ENCODE measurements around the gene UBA6. TPM values are rescaled to one million over a fixed set of nuclear protein-coding genes. Genes with fewer than 3 reads are reported as not detected.
"Not testable (repeated sequence)": the region's sequence is repeated elsewhere in the genome, so short reads cannot be mapped to it uniquely, and the experiment has no call there.

Gene UBA6
- total and polyA plus RNA-seq, 2 experiments from 2014 or later: 38.8 to 61.9 TPM

DNA sequence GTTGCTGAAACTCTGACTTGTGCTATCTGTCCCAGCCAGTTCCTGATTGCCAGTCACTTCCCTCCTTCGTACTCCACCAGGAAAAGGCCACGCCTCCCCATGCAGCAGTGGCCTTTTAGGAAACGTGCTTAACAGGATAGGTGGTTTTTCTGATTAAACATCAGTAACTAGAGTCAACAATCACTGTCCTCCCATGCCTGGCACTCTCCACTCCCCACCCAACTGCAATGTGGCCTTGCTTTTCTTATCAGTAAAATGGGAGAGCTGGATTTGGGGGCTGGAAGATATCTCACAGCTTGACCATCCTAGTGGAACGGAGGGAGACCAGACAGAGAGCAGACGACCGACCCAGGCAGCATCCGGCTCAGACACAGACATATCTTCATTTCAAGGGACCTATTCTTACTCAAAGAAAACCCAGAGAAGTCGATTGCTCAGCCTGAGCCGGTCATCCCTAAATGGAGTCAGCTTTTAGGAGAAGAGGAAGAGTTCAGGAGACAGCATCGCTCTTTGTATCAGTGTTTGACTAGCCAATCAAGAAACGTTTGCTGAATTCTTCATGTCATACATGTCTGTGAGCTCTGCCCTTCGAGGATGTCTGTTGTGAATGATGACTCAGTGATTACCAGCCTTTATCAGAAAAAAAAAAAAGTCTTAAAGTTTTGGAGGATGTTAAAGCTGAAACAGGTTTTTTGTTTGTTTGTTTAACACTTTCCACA, 12.7 kb upstream of the UBA6 start:
- peak; percentile 69 for DNase-seq
- Histone ChIP-seq H3K9me2 (ENCODE audit: insufficient read depth) (no peaks in the 10 kb centered on the region), H3K4me2 (ENCODE audit: unreplicated experiment) (peak overlapping the region; percentile 13), H3F3A (ENCODE audit: insufficient read depth) (0 out of 2 replicates have a peak, but pooled peaks cover 13% of the 10 kb centered on the region), H3K36me3 (ENCODE audit: low read depth) (no peaks in the 10 kb centered on the region), H3K79me2 (ENCODE audit: insufficient read depth) (peaks cover 30% of the 10 kb centered on the region), H4K20me1 (ENCODE audit: insufficient read depth) (no peaks in the 10 kb centered on the region), H3K4me1 (ENCODE audit: insufficient read depth) (peaks cover 13% of the 10 kb centered on the region), H3K9me3 (ENCODE audit: low read depth) (no peaks in the 10 kb centered on the region), H3K9ac (no peak overlapping the region), H3K4me3 (no peak overlapping the region), H2AFZ (peak overlapping the region; percentile 27; the same call in 1 of the 2 replicates), H3K27ac (peak overlapping the region; percentile 36), H3K27me3 (replicated peaks; ENCODE audit: insufficient read depth) (no peaks in the 10 kb centered on the region)
- WGBS, 2 experiments (ENCODE audit: low coverage in 1 of 2, low lambda C conversion rate in 2 of 2, missing lambda C conversion rate in 2 of 2): 61 to 68% methylated on average over 12 of the region's 12 CpGs
- in situ Hi-C loops (cut with MboI): no loop called here
- TF ChIP-seq EZH2phosphoT487 (IDR thresholded peaks at IDR 0.05; ENCODE audit: insufficient read depth, low read depth) (no peak), EZH2 (IDR thresholded peaks at IDR 0.05; ENCODE audit: insufficient read depth, poor library complexity, severe bottlenecking) (no peak)

- Histone ChIP-seq H3K9ac (no peak overlapping the region), H3K4me1 (ENCODE audit: insufficient read depth) (peaks cover 13% of the 10 kb centered on the region), H3F3A (ENCODE audit: insufficient read depth) (0 out of 2 replicates have a peak, but pooled peaks cover 13% of the 10 kb centered on the region), H3K36me3 (ENCODE audit: low read depth) (no peaks in the 10 kb centered on the region), H3K79me2 (ENCODE audit: insufficient read depth) (peaks cover 38% of the 10 kb centered on the region), H3K27me3 (replicated peaks; ENCODE audit: insufficient read depth) (no peaks in the 10 kb centered on the region), H3K4me2 (ENCODE audit: unreplicated experiment) (no peak overlapping the region), H3K27ac (no peak overlapping the region), H3K4me3 (no peak overlapping the region), H3K9me3 (ENCODE audit: low read depth) (no peaks in the 10 kb centered on the region), H4K20me1 (ENCODE audit: insufficient read depth) (no peaks in the 10 kb centered on the region), H3K9me2 (ENCODE audit: insufficient read depth) (no peaks in the 10 kb centered on the region), H2AFZ (no peak overlapping the region; the same call in 1 of the 2 replicates)
- in situ Hi-C loops (cut with MboI): no loop called here
- 74 to 76% methylated on average over 7 of the region's 7 CpGs for WGBS, 2 experiments (ENCODE audit: low coverage in 1 of 2, low lambda C conversion rate in 2 of 2, missing lambda C conversion rate in 2 of 2)
- TF ChIP-seq EZH2 (IDR thresholded peaks at IDR 0.05; ENCODE audit: insufficient read depth, poor library complexity, severe bottlenecking): no peak
- TF ChIP-seq EZH2phosphoT487 (IDR thresholded peaks at IDR 0.05; ENCODE audit: insufficient read depth, low read depth): no peak
- DNase-seq: no peak
Observed at GRCh38 chr4:67712650-67713528, 11.9 kb upstream of the UBA6 start.

- Histone ChIP-seq H3K79me2 (ENCODE audit: insufficient read depth) (peaks cover 45% of the 10 kb centered on the region), H3K9ac (no peak overlapping the region), H3K27ac (no peak overlapping the region)
Observed at GRCh38 chr4:67712000-67712625, 11.2 kb upstream of the UBA6 start.

DNA sequence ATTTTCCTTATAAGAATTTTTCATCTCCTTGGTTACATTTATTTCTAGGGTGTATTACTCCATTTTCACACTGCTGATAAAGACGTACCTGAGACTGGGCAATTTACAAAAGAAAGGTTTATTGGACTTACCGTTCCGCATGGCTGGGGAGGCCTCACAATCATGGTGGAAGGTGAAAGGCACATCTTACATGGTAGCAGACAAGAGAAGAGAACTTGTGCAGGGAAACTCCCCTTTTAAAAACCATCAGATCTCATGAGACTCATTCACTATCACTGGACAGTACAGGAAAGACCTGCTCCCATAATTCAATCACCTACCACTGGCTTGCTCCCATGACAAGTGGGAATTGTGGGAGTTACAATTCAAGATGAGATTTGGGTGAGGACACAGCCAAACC, 5.7 kb upstream of the UBA6 start:
- H3F3A ChIP-seq (ENCODE audit: insufficient read depth); in situ Hi-C loops (cut with MboI); H4K20me1 ChIP-seq (ENCODE audit: insufficient read depth); H3K9me3 ChIP-seq (ENCODE audit: low read depth); H2AFZ ChIP-seq; H3K27me3 ChIP-seq (replicated peaks; ENCODE audit: insufficient read depth); H3K9me2 ChIP-seq (ENCODE audit: insufficient read depth); H3K36me3 ChIP-seq (ENCODE audit: low read depth); DNase-seq; H3K27ac ChIP-seq; H3K4me2 ChIP-seq (ENCODE audit: unreplicated experiment); H3K4me3 ChIP-seq; H3K9ac ChIP-seq: not testable (repeated sequence)
- H3K4me1 ChIP-seq (ENCODE audit: insufficient read depth): peaks cover 10% of the 10 kb centered on the region
- 96 to 98% methylated on average over 3 of the region's 3 CpGs for WGBS, 2 experiments (ENCODE audit: low coverage in 1 of 2, low lambda C conversion rate in 2 of 2, missing lambda C conversion rate in 2 of 2)
- peaks cover 91% of the 10 kb centered on the region for H3K79me2 ChIP-seq (ENCODE audit: insufficient read depth)

More at GRCh38 chr4:67712000-67712625, 11.2 kb upstream of the UBA6 start:
- H3K36me3 ChIP-seq (ENCODE audit: low read depth): no peaks in the 10 kb centered on the region
- no peak overlapping the region for H3K4me3 ChIP-seq
- H3K9me2 ChIP-seq (ENCODE audit: insufficient read depth): no peaks in the 10 kb centered on the region
- no peak overlapping the region for H3K4me2 ChIP-seq (ENCODE audit: unreplicated experiment)
- peaks cover 13% of the 10 kb centered on the region for H3K4me1 ChIP-seq (ENCODE audit: insufficient read depth)
- in situ Hi-C loops (cut with MboI): no loop called here
- 78 to 90% methylated on average over 3 of the region's 3 CpGs for WGBS, 2 experiments (ENCODE audit: low coverage in 1 of 2, low lambda C conversion rate in 2 of 2, missing lambda C conversion rate in 2 of 2)
- no peak overlapping the region for H2AFZ ChIP-seq
- DNase-seq: no peak
- H3K9me3 ChIP-seq (ENCODE audit: low read depth): no peaks in the 10 kb centered on the region
- no peak for TF ChIP-seq EZH2phosphoT487 (IDR thresholded peaks at IDR 0.05; ENCODE audit: insufficient read depth, low read depth)
- TF ChIP-seq EZH2 (IDR thresholded peaks at IDR 0.05; ENCODE audit: insufficient read depth, poor library complexity, severe bottlenecking): no peak
- H3K27me3 ChIP-seq (replicated peaks; ENCODE audit: insufficient read depth): no peaks in the 10 kb centered on the region
- H4K20me1 ChIP-seq (ENCODE audit: insufficient read depth): no peaks in the 10 kb centered on the region
- H3F3A ChIP-seq (ENCODE audit: insufficient read depth): 0 out of 2 replicates have a peak, but pooled peaks cover 13% of the 10 kb centered on the region
